NCI-H187 treated with DMSO at 0.1 percent for 48 hours (cell line): Measurements from ENCODE around the gene TAS2R4.
A peak's percentile ranks its signal among the peaks of the same experiment; 100 is the strongest.
"Not testable (repeated sequence)": the region's sequence is repeated elsewhere in the genome, so short reads cannot be mapped to it uniquely, and the experiment has no call there.

Experiments
- DNase-seq: peaks from one replicate; lab custom pipeline; 2025; lab: John Stamatoyannopoulos, UW

Gene TAS2R4

GRCh38 chr7:141776374-141776773 lies at the start of gene TAS2R4:
TAS2R4 (plus strand) TSS chr7:141776674; CDS start chr7:141778489, 1,815 bp downstream.
- DNase-seq = no peak

GRCh38 chr7:141729020-141729419 lies 47.5 kb upstream of the TAS2R4 start:
- no peak for DNase-seq

DNA sequence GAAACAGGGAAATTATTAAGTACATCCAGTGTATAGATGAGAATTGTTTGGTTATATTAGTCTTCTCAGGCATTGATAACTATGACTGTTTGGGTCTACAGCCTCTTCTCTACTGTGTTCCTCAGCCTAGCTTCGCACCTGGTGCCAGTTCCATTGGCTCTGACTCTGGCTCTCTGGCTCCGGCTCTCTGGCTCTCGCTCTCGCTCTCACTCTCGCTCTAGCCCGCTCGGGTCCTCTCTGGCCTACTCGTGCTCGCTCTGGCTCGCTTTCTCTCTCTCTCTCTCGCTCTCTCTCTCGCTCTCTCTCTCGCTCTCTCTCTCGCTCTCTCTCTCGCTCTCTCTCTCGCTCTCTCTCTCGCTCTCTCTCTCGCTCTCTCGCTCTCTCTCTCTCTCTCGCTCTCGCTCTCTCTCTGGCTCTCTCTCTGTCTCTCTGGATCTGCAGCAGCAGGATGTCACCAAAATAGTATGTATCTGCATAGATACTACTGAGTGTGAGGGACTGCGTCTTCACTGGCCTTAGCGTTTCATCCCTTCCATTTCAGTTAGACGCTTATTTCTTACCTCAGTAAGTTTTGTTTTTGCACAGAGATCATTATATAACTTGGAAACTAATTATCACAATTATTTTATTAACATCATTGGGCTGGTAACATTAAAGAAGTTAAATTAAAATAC lies 44.9 kb upstream of the TAS2R4 start:
- DNase-seq = no peak

DNA sequence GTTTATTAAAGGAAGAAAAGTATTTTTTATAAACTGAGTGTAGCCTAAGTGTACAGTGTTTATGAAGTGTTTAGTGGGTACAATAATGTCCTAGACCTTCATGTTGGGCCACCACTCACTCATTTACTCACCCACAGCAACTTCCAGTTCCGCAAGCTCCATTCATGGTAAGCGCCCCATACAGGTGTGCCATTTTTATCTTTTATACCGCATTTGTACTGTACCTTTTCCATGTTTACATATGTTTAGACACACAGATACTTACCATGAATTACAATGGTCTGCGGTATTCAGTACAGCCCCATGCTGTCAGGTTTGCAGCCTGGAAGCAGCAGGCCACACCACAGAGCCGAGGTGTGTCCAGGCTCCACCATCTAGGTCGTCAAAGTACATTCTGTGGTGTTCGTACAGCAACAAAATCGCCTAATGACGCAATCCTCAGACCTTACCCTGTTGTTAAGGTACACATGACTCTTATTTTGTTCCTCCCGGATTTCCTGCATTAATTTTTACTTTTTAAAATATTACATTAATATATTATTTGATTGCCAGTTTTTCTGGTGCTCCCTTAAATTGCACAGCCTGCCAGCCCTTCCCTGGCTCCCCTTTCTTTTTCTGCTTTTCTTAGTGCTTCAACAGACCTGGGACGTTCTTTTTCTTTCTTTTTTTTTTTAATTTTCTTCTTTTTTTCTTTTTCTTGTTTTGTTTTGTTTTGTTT lies 39.2 kb upstream of the TAS2R4 start:
- no peak for DNase-seq

- peak; percentile 88 for DNase-seq
These were observed 38.5 kb upstream of the TAS2R4 start, which contains the start of gene SSBP1 for GRCh38 chr7:141737836-141738591. SSBP1 (plus strand) TSS chr7:141738358; CDS start chr7:141739167, 809 bp downstream.

DNA sequence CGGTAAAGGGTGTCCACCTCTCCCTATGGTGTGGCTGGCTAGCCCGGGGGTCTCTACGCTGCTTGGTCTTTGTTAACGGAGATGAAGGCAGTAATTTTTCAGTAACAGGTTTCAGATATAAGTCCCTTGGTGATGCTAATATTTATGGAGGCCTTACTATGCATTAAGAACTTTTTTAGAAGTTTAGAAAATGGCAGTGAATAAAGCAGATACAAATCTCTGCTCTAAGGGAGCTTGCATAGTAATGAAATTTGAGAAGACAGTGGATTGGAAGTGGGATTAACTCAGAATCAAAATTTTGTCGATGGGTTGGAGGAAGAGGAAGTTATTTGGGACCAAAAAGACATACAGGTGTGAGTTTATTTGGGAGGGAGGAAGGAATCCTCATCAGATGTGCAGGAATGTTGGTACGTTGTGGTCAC lies 37.9 kb upstream of the TAS2R4 start:
- no peak for DNase-seq

GRCh38 chr7:141739250-141739649 lies 37.2 kb upstream of the TAS2R4 start:
- no peak for DNase-seq

GRCh38 chr7:141742229-141742628 lies 34.2 kb upstream of the TAS2R4 start:
- no peak for DNase-seq

- no peak for DNase-seq
These were observed 32.3 kb upstream of the TAS2R4 start for GRCh38 chr7:141744131-141744530.

- no peak for DNase-seq
These were observed 28.1 kb upstream of the TAS2R4 start for GRCh38 chr7:141748396-141748795.

GRCh38 chr7:141751904-141752303 lies 24.6 kb upstream of the TAS2R4 start:
- DNase-seq = not testable (repeated sequence)

GRCh38 chr7:141752634-141753033 lies 23.8 kb upstream of the TAS2R4 start:
- no peak for DNase-seq

- DNase-seq = no peak
These were observed 21.5 kb upstream of the TAS2R4 start for GRCh38 chr7:141754939-141755338.

DNA sequence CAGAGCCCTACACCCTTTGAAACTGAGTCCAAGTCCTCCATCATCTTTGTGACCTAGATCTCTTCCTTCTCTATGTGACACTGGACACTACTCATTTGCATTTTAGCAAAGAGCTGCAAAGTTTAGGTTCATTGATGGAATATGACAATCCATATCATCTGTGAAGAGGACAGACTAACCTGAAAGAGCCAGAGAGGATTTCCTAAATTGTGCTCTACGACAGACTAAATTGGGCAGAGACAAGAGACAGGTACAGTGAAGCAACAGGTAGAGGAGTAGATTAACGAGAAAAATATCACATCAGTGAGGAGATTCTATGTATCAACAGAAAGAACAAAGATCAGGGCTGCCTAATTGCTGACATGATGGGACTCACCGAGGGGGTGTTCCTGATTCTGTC lies 12.7 kb upstream of the TAS2R4 start, which contains the start of gene TAS2R3:
Gene TAS2R3 (plus strand): TSS at position 301 of the 400 bp plus-strand sequence. CDS start 62 bp downstream, at position 363.
- no peak for DNase-seq

GRCh38 chr7:141770083-141770583 lies 6.3 kb upstream of the TAS2R4 start:
- DNase-seq = not testable (repeated sequence)

DNA sequence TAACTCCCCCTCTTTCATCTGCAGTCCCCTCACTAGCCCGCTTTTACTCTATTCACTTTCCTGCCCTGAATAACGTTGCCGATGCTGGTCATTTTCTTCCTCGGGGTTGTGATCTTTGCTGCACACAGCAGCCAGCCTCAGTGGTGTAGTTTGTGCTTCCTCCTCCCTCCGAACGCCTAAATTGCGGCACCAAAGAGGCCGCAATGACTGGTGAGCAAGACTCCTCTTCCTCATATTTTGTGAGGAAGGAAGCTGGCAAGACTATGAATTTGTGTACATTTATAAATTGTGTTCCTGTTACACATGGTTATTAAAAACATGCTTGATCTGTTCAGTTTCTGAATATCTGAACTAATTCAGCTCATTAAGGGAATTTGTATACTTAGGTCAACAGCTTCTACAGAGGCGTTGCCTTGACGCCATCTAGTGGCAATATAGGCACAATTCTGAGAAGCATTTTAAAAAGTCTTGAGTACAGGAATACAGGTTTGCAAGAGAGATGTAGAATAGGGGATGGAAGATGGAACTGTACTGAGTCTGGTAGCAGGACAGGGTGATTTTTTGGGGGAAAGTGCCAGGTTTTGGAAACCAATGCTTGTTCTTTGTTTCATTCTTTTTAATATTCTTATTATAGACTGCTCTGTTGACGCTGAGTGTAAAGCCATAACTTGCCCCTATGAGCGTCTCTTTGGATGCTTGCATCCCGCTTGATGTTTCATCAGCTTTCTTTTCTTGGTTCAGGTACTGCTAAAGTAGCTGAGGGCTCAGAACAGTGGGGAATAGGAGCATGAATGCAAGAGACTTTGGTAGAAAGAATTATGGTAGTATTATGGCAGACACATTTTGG lies 9.5 kb downstream of the TAS2R4 start:
- no peak for DNase-seq

- no peak for DNase-seq
These were observed 11.8 kb downstream of the TAS2R4 start for GRCh38 chr7:141788296-141788695.

DNA sequence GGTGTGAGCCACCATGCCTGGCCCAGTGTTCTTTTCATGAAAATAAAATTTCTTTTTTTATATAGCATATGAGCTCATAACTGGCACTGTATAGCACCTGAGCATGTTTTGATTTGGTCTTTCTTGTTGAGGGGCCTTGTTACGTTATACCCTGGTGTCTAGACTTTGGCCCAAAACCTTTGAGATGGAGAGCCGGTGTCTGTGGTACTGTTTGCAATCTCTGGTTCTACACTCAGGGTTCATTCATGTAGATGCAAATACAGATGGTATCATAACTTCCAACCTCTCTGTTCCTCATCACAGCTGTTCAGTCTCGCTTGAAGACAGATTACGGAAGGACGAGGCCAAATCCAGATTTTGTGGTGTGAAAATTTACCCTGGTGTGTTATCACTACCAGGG lies 13.4 kb downstream of the TAS2R4 start, which contains the start of gene TAS2R5:
Gene TAS2R5 (plus strand): TSS at position 301 of the 400 bp plus-strand sequence. CDS start 145 bp downstream, outside the sequence.
- DNase-seq = no peak

GRCh38 chr7:141792526-141792925 lies 16.1 kb downstream of the TAS2R4 start:
- no peak for DNase-seq

- no peak for DNase-seq
These were observed 43.6 kb downstream of the TAS2R4 start for GRCh38 chr7:141820067-141820466.

DNA sequence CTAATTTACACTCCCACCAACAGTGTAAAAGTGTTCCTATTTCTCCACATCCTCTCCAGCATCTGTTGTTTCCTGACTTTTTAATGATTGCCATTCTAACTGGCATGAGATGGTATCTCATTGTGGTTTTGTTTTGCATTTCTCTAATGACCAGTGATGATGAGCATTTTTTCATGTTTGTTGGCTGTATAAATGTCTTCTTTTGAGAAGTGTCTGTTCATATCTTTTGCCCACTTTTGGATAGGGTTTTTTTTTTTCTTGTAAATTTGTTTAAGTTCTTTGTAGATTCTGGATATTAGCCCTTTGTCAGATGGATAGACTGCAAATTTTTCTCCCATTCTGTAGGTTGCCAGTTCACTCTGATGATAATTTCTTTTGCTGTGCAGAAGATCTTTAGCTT lies 46.0 kb downstream of the TAS2R4 start:
- not testable (repeated sequence) for DNase-seq
